OCI-LY1 (cell line): Measurements from ENCODE around the gene UBA6.
A peak's percentile ranks its signal among the peaks of the same experiment; 100 is the strongest.

ENCODE experiments used
- H2AFZ ChIP-seq: fragments of 200-600 bp; sonication (generic), shearing (Covaris generic); 2 replicates; pipeline ENCODE4 v1.6.0; 2014; ENCODE audit warnings: antibody characterized with exemption, mild to moderate bottlenecking, low read length
- H3F3A ChIP-seq: fragments of 200-600 bp; sonication (generic), shearing (Covaris generic); 2 replicates; pipeline ENCODE4 v1.6.0; 2014; ENCODE audit warnings: mild to moderate bottlenecking, antibody characterized with exemption, low read length, moderate library complexity; ENCODE audit not compliant: insufficient read depth
- H3K27ac ChIP-seq: fragments of 200-600 bp; sonication (generic); 2 replicates; pipeline ENCODE4 v1.5.1; 2014; ENCODE audit warnings: low read length, mixed run types, mild to moderate bottlenecking, low read depth; ENCODE audit not compliant: poor library complexity, severe bottlenecking
- H3K27me3 ChIP-seq: fragments of 200-600 bp; sonication (generic); 2 replicates; pipeline ENCODE4 v1.6.0; 2014; ENCODE audit warnings: antibody characterized with exemption, mild to moderate bottlenecking, low read length, moderate library complexity; ENCODE audit not compliant: insufficient read depth
- H3K36me3 ChIP-seq: fragments of 200-600 bp; sonication (generic); 2 replicates; pipeline ENCODE4 v1.6.1; 2014; ENCODE audit warnings: mild to moderate bottlenecking, antibody characterized with exemption, low read length, moderate library complexity, mixed read lengths; ENCODE audit not compliant: insufficient read depth
- H3K4me1 ChIP-seq: fragments of 200-600 bp; sonication (generic); 2 replicates; pipeline ENCODE4 v1.5.1; 2014; ENCODE audit warnings: mild to moderate bottlenecking, low read length, moderate library complexity; ENCODE audit not compliant: insufficient read depth, severe bottlenecking
- H3K4me2 ChIP-seq: fragments of 200-600 bp; sonication (generic), shearing (Covaris generic); 2 replicates; pipeline ENCODE4 v1.6.1; 2014; ENCODE audit warnings: low read length
- H3K4me3 ChIP-seq: fragments of 200-600 bp; sonication (generic); 2 replicates; pipeline ENCODE4 v1.5.1; 2014; ENCODE audit warnings: low read length, low read depth, mild to moderate bottlenecking, mixed read lengths; ENCODE audit not compliant: poor library complexity, severe bottlenecking
- H3K79me2 ChIP-seq: fragments of 200-600 bp; shearing (Covaris generic); 2 replicates; pipeline ENCODE4 v1.6.1; 2016; ENCODE audit warnings: mixed run types, low read length, mixed read lengths; ENCODE audit not compliant: insufficient read depth
- H3K9ac ChIP-seq: fragments of 200-600 bp; sonication (generic), shearing (Covaris generic); 2 replicates; pipeline ENCODE4 v1.6.1; 2014; ENCODE audit warnings: mild to moderate bottlenecking, low read length, mixed read lengths
- H3K9me2 ChIP-seq: fragments of 200-600 bp; sonication (generic), shearing (Covaris generic); 2 replicates; pipeline ENCODE4 v1.6.1; 2014; ENCODE audit warnings: low read depth, mild to moderate bottlenecking, low read length, mixed read lengths
- H3K9me3 ChIP-seq: fragments of 200-600 bp; shearing (Covaris generic); 2 replicates; pipeline ENCODE4 v1.6.1; 2014; ENCODE audit warnings: low read length, mixed read lengths
- H4K20me1 ChIP-seq: fragments of 200-600 bp; sonication (generic), shearing (Covaris generic); 2 replicates; pipeline ENCODE4 v1.6.0; 2016; ENCODE audit warnings: mild to moderate bottlenecking, low read length; ENCODE audit not compliant: insufficient read depth
- CTCF ChIP-seq: fragments of 200-600 bp; sonication (generic), shearing (Covaris generic); IDR thresholded peaks from 2 replicates; pipeline ENCODE4 v1.5.1; 2017; ENCODE audit warnings: mild to moderate bottlenecking, antibody characterized with exemption, low read length, moderate library complexity, mixed read lengths
- EZH2 ChIP-seq: fragments of 200-600 bp; sonication (generic), shearing (Covaris generic); IDR thresholded peaks from 2 replicates; pipeline ENCODE4 v1.8.0; 2017; ENCODE audit warnings: borderline replicate concordance, mixed run types, mild to moderate bottlenecking, antibody characterized with exemption, low read length, moderate library complexity, mixed read lengths

Gene UBA6

GRCh38 chr4:67571975-67572374 lies 129.0 kb downstream of the UBA6 start:
- H2AFZ ChIP-seq: no peak overlapping the region
- H3K4me1 ChIP-seq: peaks cover 72% of the 10 kb centered on the region
- TF ChIP-seq CTCF: no peak
- TF ChIP-seq EZH2: no peak

GRCh38 chr4:67570537-67570936 lies 130.4 kb downstream of the UBA6 start:
- Histone ChIP-seq H3K4me3 (no peak overlapping the region), H3K27ac (no peak overlapping the region), H3K36me3 (peaks cover 36% of the 10 kb centered on the region; the same call in 1 of the 2 replicates), H3K9me2 (no peaks in the 10 kb centered on the region), H3K9ac (no peak overlapping the region), H3K27me3 (no peaks in the 10 kb centered on the region), H3F3A (peaks cover 2% of the 10 kb centered on the region; the same call in 1 of the 2 replicates), H3K9me3 (no peaks in the 10 kb centered on the region), H3K4me2 (no peak overlapping the region), H3K79me2 (peaks cover 31% of the 10 kb centered on the region), H2AFZ (no peak overlapping the region), H3K4me1 (peaks cover 70% of the 10 kb centered on the region), H4K20me1 (no peaks in the 10 kb centered on the region)
- no peak for TF ChIP-seq EZH2
- no peak for TF ChIP-seq CTCF

More at GRCh38 chr4:67571975-67572374, 129.0 kb downstream of the UBA6 start:
- Histone ChIP-seq H3K9ac (no peak overlapping the region), H3K4me2 (no peak overlapping the region), H3K36me3 (peaks cover 49% of the 10 kb centered on the region), H3F3A (peaks cover 2% of the 10 kb centered on the region; the same call in 1 of the 2 replicates), H3K27ac (peak overlapping the region; percentile 98), H3K9me3 (no peaks in the 10 kb centered on the region), H4K20me1 (no peaks in the 10 kb centered on the region), H3K27me3 (no peaks in the 10 kb centered on the region), H3K4me3 (no peak overlapping the region), H3K9me2 (no peaks in the 10 kb centered on the region), H3K79me2 (peaks cover 21% of the 10 kb centered on the region)

- H3K79me2 ChIP-seq: peaks cover 45% of the 10 kb centered on the region
- no peak overlapping the region for H3K4me2 ChIP-seq
- no peaks in the 10 kb centered on the region; the same call in 1 of the 2 replicates for H3F3A ChIP-seq
- H3K36me3 ChIP-seq: peaks cover 48% of the 10 kb centered on the region; the same call in 1 of the 2 replicates
- TF ChIP-seq EZH2 (no peak), CTCF (no peak)
- no peaks in the 10 kb centered on the region for H3K9me2 ChIP-seq
- H3K27me3 ChIP-seq: no peaks in the 10 kb centered on the region
- no peak overlapping the region for H2AFZ ChIP-seq
- no peak overlapping the region for H3K9ac ChIP-seq
- H3K4me1 ChIP-seq: peaks cover 69% of the 10 kb centered on the region
- H3K27ac ChIP-seq: no peak overlapping the region
- no peaks in the 10 kb centered on the region for H4K20me1 ChIP-seq
- no peak overlapping the region for H3K4me3 ChIP-seq
- H3K9me3 ChIP-seq: no peaks in the 10 kb centered on the region
These were observed 132.1 kb downstream of the UBA6 start for GRCh38 chr4:67568820-67569219.
